H1 (cell line): ENCODE data around the gene PHC2. TPM values are rescaled to one million over a fixed set of nuclear protein-coding genes. Genes with fewer than 3 reads are reported as not detected.

Experiments used
- CTCF ChIA-PET: fragments of 300-600 bp; sonication (Branson Sonifier 250); formaldehyde crosslinking; loops from one replicate; lab custom pipeline; 2021; ENCODE audit not compliant: partially characterized antibody; lab: Charles Lee
- POLR2A ChIA-PET: fragments of 300-600 bp; sonication (Branson Sonifier 250); formaldehyde crosslinking; loops from one replicate; lab custom pipeline; 2021; ENCODE audit warnings: inconsistent platforms; ENCODE audit not compliant: partially characterized antibody; lab: Charles Lee
- DNase-seq, 2 experiments: peaks; one replicate each; pipeline versions ENCODE4 v3.0.0 to v3.0.0-alpha.2; 2010 to 2022; ENCODE audit warnings: low spot score in 2 of 2, low read depth in 1 of 2, mixed read lengths in 1 of 2
- FAIRE-seq: peaks from 2 replicates; lab custom pipeline; 2011; peaks lifted over from hg19 to GRCh38; lab: Jason Lieb, UNC
- H2AFZ ChIP-seq: 2 replicates; pipeline ENCODE4 v1.8.1; 2012; ENCODE audit warnings: low read length, inconsistent platforms
- H2AK5ac ChIP-seq: 2 replicates; pipeline ENCODE4 v1.6.1; 2013; ENCODE audit warnings: low read depth, low read length
- H2BK120ac ChIP-seq: replicated peaks from 2 replicates; pipeline ENCODE3; 2013; ENCODE audit warnings: low read depth, low read length, inconsistent platforms
- H2BK12ac ChIP-seq: 2 replicates; pipeline ENCODE4 v1.6.1; 2013; ENCODE audit warnings: low read depth, low read length
- H2BK15ac ChIP-seq: 2 replicates; pipeline ENCODE4 v1.6.1; 2013; ENCODE audit warnings: low read length
- H2BK20ac ChIP-seq: 2 replicates; pipeline ENCODE4 v1.6.1; 2013; ENCODE audit warnings: low read length
- H2BK5ac ChIP-seq: 2 replicates; pipeline ENCODE4 v1.6.1; 2013; ENCODE audit warnings: low read depth, low read length
- H3K14ac ChIP-seq: 2 replicates; pipeline ENCODE4 v1.6.1; 2013; ENCODE audit warnings: inconsistent platforms; ENCODE audit not compliant: insufficient read length
- H3K18ac ChIP-seq: 2 replicates; pipeline ENCODE4 v1.6.1; 2013; ENCODE audit warnings: low read length; ENCODE audit errors: extremely low read depth
- H3K23ac ChIP-seq: 2 replicates; pipeline ENCODE4 v1.6.1; 2013; ENCODE audit warnings: inconsistent platforms; ENCODE audit not compliant: insufficient read length
- H3K23me2 ChIP-seq: 2 replicates; pipeline ENCODE4 v1.6.1; 2013; ENCODE audit warnings: low read depth, low read length
- H3K27ac ChIP-seq: 2 replicates; pipeline ENCODE4 v1.6.1; 2011; ENCODE audit warnings: low read depth, low read length, inconsistent platforms
- H3K27me3 ChIP-seq, 4 experiments: replicated peaks in 1 of 4; 1 replicate in 1 of 4; 2 replicates in 3 of 4; pipeline versions ENCODE4 v1.6.1 to v1.8.1; 2011 to 2013; ENCODE audit warnings: low read length in 3 of 4, mild to moderate bottlenecking in 3 of 4, inconsistent platforms in 2 of 4, mixed read lengths in 2 of 4, moderate library complexity in 1 of 4; ENCODE audit not compliant: control insufficient read depth in 3 of 4, insufficient read depth in 3 of 4; ENCODE audit errors: extremely low read depth in 1 of 4
- H3K36me3 ChIP-seq, 4 experiments: 2 replicates each; pipeline versions ENCODE4 v1.6.1 to v1.8.1; 2011 to 2013; ENCODE audit warnings: mild to moderate bottlenecking in 4 of 4, low read length in 3 of 4, moderate library complexity in 2 of 4, control low read depth in 1 of 4, inconsistent platforms in 1 of 4; ENCODE audit not compliant: insufficient read depth in 4 of 4, control insufficient read depth in 2 of 4
- H3K4ac ChIP-seq: replicated peaks from 2 replicates; pipeline ENCODE3; 2013; ENCODE audit warnings: low read length, low read depth, mixed read lengths, inconsistent platforms; ENCODE audit not compliant: insufficient read length
- H3K4me1 ChIP-seq, 4 experiments: replicated peaks in 1 of 4; 1 replicate in 1 of 4; 2 replicates in 3 of 4; pipeline versions ENCODE4 v1.6.1 to v1.8.1; 2011 to 2013; ENCODE audit warnings: low read length in 3 of 4, inconsistent platforms in 2 of 4, mixed read lengths in 1 of 4; ENCODE audit not compliant: insufficient read depth in 4 of 4, control insufficient read depth in 3 of 4
- H3K4me2 ChIP-seq, 2 experiments: 2 replicates each; pipeline versions ENCODE4 v1.6.1 to v1.8.1; 2011 to 2013; ENCODE audit warnings: low read depth in 2 of 2, low read length in 2 of 2, control low read depth in 1 of 2, inconsistent platforms in 1 of 2, mild to moderate bottlenecking in 1 of 2; ENCODE audit not compliant: insufficient read depth in 1 of 2
- H3K4me3 ChIP-seq, 4 experiments: fragments of 200-600, 300-600 bp in 1 of 4; sonication (generic), shearing (Covaris generic), sonication (Bioruptor Twin) in 1 of 4; 2 replicates each; pipeline versions ENCODE4 v1.5.1 to v1.8.1; 2011 to 2016; ENCODE audit warnings: low read length in 4 of 4, low read depth in 3 of 4, control low read depth in 2 of 4, inconsistent platforms in 2 of 4, mild to moderate bottlenecking in 2 of 4, mixed read lengths in 1 of 4, moderate library complexity in 1 of 4; ENCODE audit not compliant: insufficient read depth in 2 of 4; ENCODE audit errors: extremely low read depth in 1 of 4
- H3K56ac ChIP-seq: replicated peaks from 2 replicates; pipeline ENCODE3; 2013; ENCODE audit warnings: low read depth, mild to moderate bottlenecking, mixed read lengths, low read length, inconsistent platforms; ENCODE audit not compliant: insufficient read length
- H3K79me1 ChIP-seq: 2 replicates; pipeline ENCODE4 v1.6.1; 2013; ENCODE audit warnings: low read depth, low read length, control low read depth
- H3K79me2 ChIP-seq, 2 experiments: 2 replicates each; pipeline versions ENCODE4 v1.6.1 to v1.8.1; 2012 to 2013; ENCODE audit warnings: low read length in 2 of 2, mild to moderate bottlenecking in 2 of 2, inconsistent platforms in 1 of 2; ENCODE audit not compliant: insufficient read depth in 2 of 2, control insufficient read depth in 1 of 2
- H3K9ac ChIP-seq, 4 experiments: replicated peaks in 1 of 4; 1 replicate in 1 of 4; 2 replicates in 3 of 4; pipeline versions ENCODE4 v1.6.1 to v1.8.1; 2011 to 2013; ENCODE audit warnings: low read depth in 3 of 4, low read length in 3 of 4, control low read depth in 2 of 4, mild to moderate bottlenecking in 2 of 4, moderate library complexity in 2 of 4, inconsistent platforms in 1 of 4; ENCODE audit errors: extremely low read depth in 1 of 4
- H3K9me3 ChIP-seq, 2 experiments: 2 replicates each; pipeline versions ENCODE4 v1.6.1 to v1.8.1; 2012 to 2013; ENCODE audit warnings: mild to moderate bottlenecking in 2 of 2, moderate library complexity in 2 of 2, control low read depth in 1 of 2, inconsistent platforms in 1 of 2, low read depth in 1 of 2, low read length in 1 of 2, mixed read lengths in 1 of 2; ENCODE audit not compliant: insufficient read depth in 2 of 2
- H4K20me1 ChIP-seq, 2 experiments: replicated peaks in 1 of 2; 2 replicates each; pipeline versions ENCODE3 to v1.8.1; 2011 to 2013; ENCODE audit warnings: inconsistent platforms in 2 of 2, low read length in 2 of 2, mild to moderate bottlenecking in 1 of 2; ENCODE audit not compliant: insufficient read depth in 2 of 2, control insufficient read depth in 1 of 2
- H4K5ac ChIP-seq: 2 replicates; pipeline ENCODE4 v1.6.1; 2013; ENCODE audit warnings: low read length, low read depth, mixed read lengths, inconsistent platforms; ENCODE audit not compliant: insufficient read length
- H4K8ac ChIP-seq: 2 replicates; pipeline ENCODE4 v1.8.0; 2013; ENCODE audit warnings: mild to moderate bottlenecking, moderate library complexity, low read length, inconsistent platforms; ENCODE audit not compliant: insufficient read depth; ENCODE audit errors: extremely low read depth
- H4K91ac ChIP-seq: replicated peaks from 2 replicates; pipeline ENCODE3; 2013; ENCODE audit warnings: low read length, mixed read lengths, inconsistent platforms; ENCODE audit not compliant: insufficient read length
- ASH2L ChIP-seq: fragments of 200-600, 300-600 bp; sonication (generic); IDR thresholded peaks from one replicate; pipeline ENCODE4 v1.7.1; 2017; ENCODE audit warnings: low read length
- CBX5 ChIP-seq: fragments of 300-800, 300-1000 bp; sonication (generic); IDR thresholded peaks from 2 replicates; pipeline ENCODE4 v1.7.1; 2016; ENCODE audit warnings: antibody characterized with exemption, low read length, low read depth
- EP300 ChIP-seq, 2 experiments: IDR thresholded peaks; 1 replicate in 1 of 2; 2 replicates in 1 of 2; pipeline ENCODE4 v1.6.1; 2011 to 2012; ENCODE audit warnings: low read depth in 2 of 2, low read length in 2 of 2, mild to moderate bottlenecking in 2 of 2, borderline replicate concordance in 1 of 2, inconsistent platforms in 1 of 2, moderate library complexity in 1 of 2
- FOSL1 ChIP-seq: IDR thresholded peaks from 2 replicates; pipeline ENCODE4 v1.6.1; 2011; ENCODE audit warnings: mild to moderate bottlenecking, low read depth, low read length, moderate library complexity; ENCODE audit not compliant: insufficient read depth
- RNF2 ChIP-seq: fragments of 200-900, 300-1000 bp; sonication (generic); IDR thresholded peaks from 2 replicates; pipeline ENCODE4 v1.7.1; 2016; ENCODE audit warnings: borderline replicate concordance, low read depth, mild to moderate bottlenecking, antibody characterized with exemption, low read length; ENCODE audit not compliant: poor library complexity, severe bottlenecking; ENCODE audit errors: missing control alignments
- RXRA ChIP-seq: IDR thresholded peaks from 2 replicates; pipeline ENCODE4 v1.6.1; 2011; ENCODE audit warnings: low read depth, mild to moderate bottlenecking, low read length, moderate library complexity; ENCODE audit not compliant: insufficient read depth
- SIRT6 ChIP-seq: IDR thresholded peaks from one replicate; pipeline ENCODE4 v1.7.1; 2012; ENCODE audit warnings: low read length, inconsistent platforms
- SP1 ChIP-seq: IDR thresholded peaks from 2 replicates; pipeline ENCODE4 v1.6.1; 2011; ENCODE audit warnings: low read depth, low read length
- SP4 ChIP-seq: IDR thresholded peaks from 2 replicates; pipeline ENCODE4 v1.6.1; 2012; ENCODE audit warnings: low read length, inconsistent platforms
- SRF ChIP-seq: IDR thresholded peaks from 2 replicates; pipeline ENCODE4 v1.6.1; 2011; ENCODE audit warnings: mild to moderate bottlenecking, low read depth, low read length, moderate library complexity
- TBP ChIP-seq: IDR thresholded peaks from 2 replicates; pipeline ENCODE4 v1.6.1; 2011; ENCODE audit warnings: low read depth, low read length, improper control_type of control experiment
- WGBS, 2 experiments: shearing (Covaris generic) in 1 of 2; methylation state at CpG; one replicate each; pipeline versions ENCODE4 v1.1.6 to v1.1.7; 2013 to 2015; ENCODE audit warnings: low lambda C conversion rate in 2 of 2, mixed read lengths in 2 of 2, inconsistent platforms in 1 of 2, low coverage in 1 of 2, missing lambda C conversion rate in 1 of 2; ENCODE audit not compliant: insufficient replicate concordance in 2 of 2, insufficient coverage in 1 of 2, insufficient read length in 1 of 2; ENCODE audit errors: extremely low coverage in 1 of 2, missing lambda C conversion rate in 1 of 2; 5-methylcytosine and 5-hydroxymethylcytosine counted together
- polyA plus RNA-seq, 7 experiments: library from polyadenylated mRNA; depleted of rRNA in 3 of 7; stranded (reverse) in 5 of 7; unstranded in 2 of 7; fragments of >200 nt in 5 of 7; fragments of 200-250 nt in 2 of 7; gene quantifications; 1 replicate in 5 of 7; 2 replicates in 1 of 7; 4 replicates in 1 of 7; pipeline versions ENCODE4 v1.2.1 to v1.2.3, GENCODE V29; 2011 to 2013; ENCODE audit warnings: missing spikeins in 2 of 7, mixed read lengths in 2 of 7
- total RNA-seq: library from RNA; stranded (reverse); fragmentation: NEBNext Ultra II Directional; extraction: Animal tissue kit (Norgen Biotek cat#: 25700); gene quantifications from 2 replicates; pipeline ENCODE4 v1.2.1, GENCODE V29; 2021

PHC2 gene
- total and polyA plus RNA-seq, 2 of the 8 experiments (the other 6 are each of a cell fraction or from before 2014, with no cell fraction given), result 5.6 to 14.2 TPM

- DNase-seq (no peak), FAIRE-seq (no peak)
- H2BK15ac ChIP-seq, result no peak overlapping the region
- no peak overlapping the region for H2BK120ac ChIP-seq
- H4K20me1 ChIP-seq, result no peaks in the 10 kb centered on the region
- no peaks in the 10 kb centered on the region for H3K79me2 ChIP-seq
- no peaks in the 10 kb centered on the region; the same call in 1 of the 2 replicates for H3K23me2 ChIP-seq
- H3K4me3 ChIP-seq, result no peak overlapping the region
- H3K23ac ChIP-seq, result no peak overlapping the region
- H3K9ac ChIP-seq, result no peak overlapping the region
- no peak overlapping the region for H2BK20ac ChIP-seq
- CTCF ChIA-PET, result interaction anchor here (0.7 to 2.6 kb wide), 6 partner anchors 13 to 298 kb away, joined by 3 to 10 read pairs (median 5); no protein-coding TSS in a partner anchor
- peaks cover 0 to 4% (median 2%) of the 10 kb centered on the region in 4 experiments; a peak in 4 of 7 replicates for H3K4me1 ChIP-seq
- no peak overlapping the region for H2BK5ac ChIP-seq
- H3K9me3 ChIP-seq, result no peaks in the 10 kb centered on the region
- no peak overlapping the region for H3K27ac ChIP-seq
- H3K14ac ChIP-seq, result no peak overlapping the region
- no peak overlapping the region for H4K5ac ChIP-seq
- 72% methylated on average over 4 of the region's 4 CpGs; no CpG with 5 or more reads in 1 of the 2 experiments for WGBS, 2 experiments
- no peak overlapping the region for H4K8ac ChIP-seq
- H2AK5ac ChIP-seq, result no peak overlapping the region
- H3K4ac ChIP-seq, result no peak overlapping the region
- H3K4me2 ChIP-seq, result no peak overlapping the region
- no peaks in the 10 kb centered on the region for H3K79me1 ChIP-seq
- H4K91ac ChIP-seq, result no peak overlapping the region
- no peak for TF ChIP-seq SP4
- no peak for TF ChIP-seq RXRA
- TF ChIP-seq SIRT6, result no peak
- TF ChIP-seq SP1, result no peak
- no peak for TF ChIP-seq ASH2L
- TF ChIP-seq EP300 (IDR thresholded peaks at IDR 0.05; ENCODE audit: borderline replicate concordance in 1 of 2, low read depth in 2 of 2, low read length in 2 of 2), result no peak
- TF ChIP-seq SRF, result no peak
- TF ChIP-seq RNF2, result no peak
- no peak for TF ChIP-seq FOSL1
- no peak for TF ChIP-seq TBP
- no peak for TF ChIP-seq CBX5
- no peak overlapping the region for H3K18ac ChIP-seq
- no peak overlapping the region for H2AFZ ChIP-seq
- POLR2A ChIA-PET, result no interaction called here
- H3K27me3 ChIP-seq, result no peaks in the 10 kb centered on the region
- no peak overlapping the region for H3K56ac ChIP-seq
- no peaks in the 10 kb centered on the region for H3K36me3 ChIP-seq
- H2BK12ac ChIP-seq, result no peak overlapping the region
Measured at GRCh38 chr1:33443080-33443704, 12.3 kb upstream of the PHC2 start.
